OCI-LY1 (cell line): ENCODE measurements around the gene MAPK11.
"Not testable (repeated sequence)": the region's sequence is repeated elsewhere in the genome, so short reads cannot be mapped to it uniquely, and the experiment has no call there.

Source experiments
- H2AFZ ChIP-seq: fragments of 200-600 bp; sonication (generic), shearing (Covaris generic); 2 replicates; pipeline ENCODE4 v1.6.0; 2014; ENCODE audit warnings: antibody characterized with exemption, mild to moderate bottlenecking, low read length
- H3F3A ChIP-seq: fragments of 200-600 bp; sonication (generic), shearing (Covaris generic); 2 replicates; pipeline ENCODE4 v1.6.0; 2014; ENCODE audit warnings: mild to moderate bottlenecking, antibody characterized with exemption, low read length, moderate library complexity; ENCODE audit not compliant: insufficient read depth
- H3K27ac ChIP-seq: fragments of 200-600 bp; sonication (generic); 2 replicates; pipeline ENCODE4 v1.5.1; 2014; ENCODE audit warnings: low read length, mixed run types, mild to moderate bottlenecking, low read depth; ENCODE audit not compliant: poor library complexity, severe bottlenecking
- H3K27me3 ChIP-seq: fragments of 200-600 bp; sonication (generic); 2 replicates; pipeline ENCODE4 v1.6.0; 2014; ENCODE audit warnings: antibody characterized with exemption, mild to moderate bottlenecking, low read length, moderate library complexity; ENCODE audit not compliant: insufficient read depth
- H3K36me3 ChIP-seq: fragments of 200-600 bp; sonication (generic); 2 replicates; pipeline ENCODE4 v1.6.1; 2014; ENCODE audit warnings: mild to moderate bottlenecking, antibody characterized with exemption, low read length, moderate library complexity, mixed read lengths; ENCODE audit not compliant: insufficient read depth
- H3K4me1 ChIP-seq: fragments of 200-600 bp; sonication (generic); 2 replicates; pipeline ENCODE4 v1.5.1; 2014; ENCODE audit warnings: mild to moderate bottlenecking, low read length, moderate library complexity; ENCODE audit not compliant: insufficient read depth, severe bottlenecking
- H3K4me2 ChIP-seq: fragments of 200-600 bp; sonication (generic), shearing (Covaris generic); 2 replicates; pipeline ENCODE4 v1.6.1; 2014; ENCODE audit warnings: low read length
- H3K4me3 ChIP-seq: fragments of 200-600 bp; sonication (generic); 2 replicates; pipeline ENCODE4 v1.5.1; 2014; ENCODE audit warnings: low read length, low read depth, mild to moderate bottlenecking, mixed read lengths; ENCODE audit not compliant: poor library complexity, severe bottlenecking
- H3K79me2 ChIP-seq: fragments of 200-600 bp; shearing (Covaris generic); 2 replicates; pipeline ENCODE4 v1.6.1; 2016; ENCODE audit warnings: mixed run types, low read length, mixed read lengths; ENCODE audit not compliant: insufficient read depth
- H3K9ac ChIP-seq: fragments of 200-600 bp; sonication (generic), shearing (Covaris generic); 2 replicates; pipeline ENCODE4 v1.6.1; 2014; ENCODE audit warnings: mild to moderate bottlenecking, low read length, mixed read lengths
- H3K9me2 ChIP-seq: fragments of 200-600 bp; sonication (generic), shearing (Covaris generic); 2 replicates; pipeline ENCODE4 v1.6.1; 2014; ENCODE audit warnings: low read depth, mild to moderate bottlenecking, low read length, mixed read lengths
- H3K9me3 ChIP-seq: fragments of 200-600 bp; shearing (Covaris generic); 2 replicates; pipeline ENCODE4 v1.6.1; 2014; ENCODE audit warnings: low read length, mixed read lengths
- H4K20me1 ChIP-seq: fragments of 200-600 bp; sonication (generic), shearing (Covaris generic); 2 replicates; pipeline ENCODE4 v1.6.0; 2016; ENCODE audit warnings: mild to moderate bottlenecking, low read length; ENCODE audit not compliant: insufficient read depth
- EZH2 ChIP-seq: fragments of 200-600 bp; sonication (generic), shearing (Covaris generic); IDR thresholded peaks from 2 replicates; pipeline ENCODE4 v1.8.0; 2017; ENCODE audit warnings: borderline replicate concordance, mixed run types, mild to moderate bottlenecking, antibody characterized with exemption, low read length, moderate library complexity, mixed read lengths
- TF ChIP-seq, protein P1 (sequence below): fragments of 200-600 bp; sonication (generic), shearing (Covaris generic); IDR thresholded peaks from 2 replicates; pipeline ENCODE4 v1.5.1; 2017; ENCODE audit warnings: mild to moderate bottlenecking, antibody characterized with exemption, low read length, moderate library complexity, mixed read lengths

Gene MAPK11

GRCh38 chr22:50274311-50274710 lies 4.1 kb upstream of the MAPK11 start:
- no peak overlapping the region for H3K9ac ChIP-seq
- H3K9me3 ChIP-seq = no peaks in the 10 kb centered on the region
- no peaks in the 10 kb centered on the region for H4K20me1 ChIP-seq
- H3K4me2 ChIP-seq = no peak overlapping the region
- H3K9me2 ChIP-seq = no peaks in the 10 kb centered on the region
- H3K27ac ChIP-seq = no peak overlapping the region
- no peaks in the 10 kb centered on the region for H3K36me3 ChIP-seq
- no peak overlapping the region for H3K4me3 ChIP-seq
- no peaks in the 10 kb centered on the region; the same call in 1 of the 2 replicates for H3K27me3 ChIP-seq
- H2AFZ ChIP-seq = no peak overlapping the region
- H3K79me2 ChIP-seq = no peaks in the 10 kb centered on the region
- H3F3A ChIP-seq = no peaks in the 10 kb centered on the region
- TF ChIP-seq, protein P1, sequence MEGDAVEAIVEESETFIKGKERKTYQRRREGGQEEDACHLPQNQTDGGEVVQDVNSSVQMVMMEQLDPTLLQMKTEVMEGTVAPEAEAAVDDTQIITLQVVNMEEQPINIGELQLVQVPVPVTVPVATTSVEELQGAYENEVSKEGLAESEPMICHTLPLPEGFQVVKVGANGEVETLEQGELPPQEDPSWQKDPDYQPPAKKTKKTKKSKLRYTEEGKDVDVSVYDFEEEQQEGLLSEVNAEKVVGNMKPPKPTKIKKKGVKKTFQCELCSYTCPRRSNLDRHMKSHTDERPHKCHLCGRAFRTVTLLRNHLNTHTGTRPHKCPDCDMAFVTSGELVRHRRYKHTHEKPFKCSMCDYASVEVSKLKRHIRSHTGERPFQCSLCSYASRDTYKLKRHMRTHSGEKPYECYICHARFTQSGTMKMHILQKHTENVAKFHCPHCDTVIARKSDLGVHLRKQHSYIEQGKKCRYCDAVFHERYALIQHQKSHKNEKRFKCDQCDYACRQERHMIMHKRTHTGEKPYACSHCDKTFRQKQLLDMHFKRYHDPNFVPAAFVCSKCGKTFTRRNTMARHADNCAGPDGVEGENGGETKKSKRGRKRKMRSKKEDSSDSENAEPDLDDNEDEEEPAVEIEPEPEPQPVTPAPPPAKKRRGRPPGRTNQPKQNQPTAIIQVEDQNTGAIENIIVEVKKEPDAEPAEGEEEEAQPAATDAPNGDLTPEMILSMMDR = peak; percentile 19; the same call in 1 of the 2 replicates
- TF ChIP-seq EZH2 = no peak
- peaks cover 19% of the 10 kb centered on the region for H3K4me1 ChIP-seq

- not testable (repeated sequence) for H3K79me2 ChIP-seq, H3F3A ChIP-seq, H3K27ac ChIP-seq, H3K4me3 ChIP-seq, H3K36me3 ChIP-seq, H3K9me2 ChIP-seq, H3K27me3 ChIP-seq, H3K4me2 ChIP-seq, H3K9me3 ChIP-seq, H4K20me1 ChIP-seq, H3K9ac ChIP-seq, H2AFZ ChIP-seq
- H3K4me1 ChIP-seq = peaks cover 24% of the 10 kb centered on the region
Observed at GRCh38 chr22:50273781-50274180, 3.6 kb upstream of the MAPK11 start.

GRCh38 chr22:50273352-50273751 lies 3.2 kb upstream of the MAPK11 start:
- H3K79me2 ChIP-seq, H3K9me2 ChIP-seq, H3K27ac ChIP-seq, H3F3A ChIP-seq, H3K9ac ChIP-seq, H3K4me3 ChIP-seq, H3K27me3 ChIP-seq, H2AFZ ChIP-seq, H4K20me1 ChIP-seq, H3K9me3 ChIP-seq, H3K36me3 ChIP-seq, H3K4me2 ChIP-seq: not testable (repeated sequence)
- peaks cover 28% of the 10 kb centered on the region for H3K4me1 ChIP-seq

DNA sequence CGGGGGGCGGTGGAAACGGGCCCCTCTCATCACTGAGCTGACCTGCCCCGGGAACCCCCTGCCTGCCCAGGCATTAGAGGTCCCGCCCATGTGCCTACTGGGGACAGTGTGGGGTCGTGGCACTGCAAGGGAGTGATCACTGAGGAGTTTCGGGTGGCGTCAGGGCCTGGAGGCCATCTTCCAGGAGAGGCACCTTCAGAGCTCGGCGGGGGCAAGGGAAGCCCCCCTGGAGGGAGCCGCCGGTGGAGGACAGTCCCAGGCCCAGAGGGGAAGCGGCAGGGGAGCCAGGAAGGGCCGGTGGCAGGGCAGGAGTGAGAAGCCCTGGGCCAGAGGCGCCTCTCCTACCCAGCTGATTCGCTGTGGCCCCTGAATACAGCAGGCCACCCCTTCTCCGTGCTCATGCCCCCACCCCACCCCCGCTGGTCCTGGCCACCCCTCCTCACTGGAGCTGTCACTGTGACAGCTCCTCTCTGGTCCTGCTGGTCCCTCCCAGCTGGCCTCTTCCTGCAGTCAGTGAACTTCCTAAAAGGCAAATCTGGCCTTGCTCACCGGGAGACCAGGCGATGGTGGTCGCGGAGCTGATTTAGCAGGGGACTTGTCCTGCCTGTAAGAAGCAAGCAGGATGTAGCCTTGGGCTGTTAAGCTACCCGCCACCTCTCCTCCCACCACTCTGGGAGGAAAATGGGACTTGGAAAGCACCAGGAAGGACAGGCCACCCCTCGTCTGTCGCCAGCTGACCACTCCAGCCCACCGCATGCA lies 2.0 kb upstream of the MAPK11 start:
- no peaks in the 10 kb centered on the region; the same call in 1 of the 2 replicates for H3K27me3 ChIP-seq
- no peaks in the 10 kb centered on the region for H3K79me2 ChIP-seq
- H3K36me3 ChIP-seq = no peaks in the 10 kb centered on the region
- no peaks in the 10 kb centered on the region for H3K9me3 ChIP-seq
- H3K9me2 ChIP-seq = no peaks in the 10 kb centered on the region
- H3K4me3 ChIP-seq = no peak overlapping the region
- H3K4me1 ChIP-seq = peaks cover 34% of the 10 kb centered on the region
- no peak overlapping the region for H3K9ac ChIP-seq
- H4K20me1 ChIP-seq = no peaks in the 10 kb centered on the region
- no peaks in the 10 kb centered on the region for H3F3A ChIP-seq
- no peak overlapping the region for H3K27ac ChIP-seq
- no peak overlapping the region for H3K4me2 ChIP-seq
- TF ChIP-seq EZH2 = no peak
- TF ChIP-seq, protein P1 = no peak
- no peak overlapping the region for H2AFZ ChIP-seq
